TTC549 (cell line): Measurements from ENCODE around the gene HABP4.
"Not testable (repeated sequence)": the region's sequence is repeated elsewhere in the genome, so short reads cannot be mapped to it uniquely, and the experiment has no call there.

Experiments
- FAIRE-seq: peaks from 2 replicates; lab custom pipeline; 2012; peaks lifted over from hg19 to GRCh38; lab: Jason Lieb, UNC

The HABP4 gene

DNA sequence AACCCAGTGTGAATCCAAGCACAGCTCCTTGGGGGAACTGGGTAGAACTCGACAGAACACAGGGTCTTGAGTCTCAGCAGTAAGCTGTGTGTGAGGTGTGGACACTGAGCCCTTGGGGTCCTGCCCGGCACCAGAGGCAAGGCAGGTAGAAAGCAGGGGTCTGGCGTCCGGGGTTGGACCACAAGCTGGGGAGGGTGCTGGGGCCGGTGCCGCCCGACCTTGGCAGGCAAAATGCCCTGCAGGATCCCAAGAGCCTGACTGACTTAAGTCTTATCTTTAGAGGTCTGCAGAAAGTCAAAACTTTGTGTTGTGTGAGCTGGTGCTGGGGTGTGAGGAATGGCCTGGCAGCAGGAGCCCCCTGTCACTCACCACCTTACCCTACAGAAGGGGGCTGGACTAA is 49.3 kb downstream of the HABP4 start:
- no peak for FAIRE-seq

DNA sequence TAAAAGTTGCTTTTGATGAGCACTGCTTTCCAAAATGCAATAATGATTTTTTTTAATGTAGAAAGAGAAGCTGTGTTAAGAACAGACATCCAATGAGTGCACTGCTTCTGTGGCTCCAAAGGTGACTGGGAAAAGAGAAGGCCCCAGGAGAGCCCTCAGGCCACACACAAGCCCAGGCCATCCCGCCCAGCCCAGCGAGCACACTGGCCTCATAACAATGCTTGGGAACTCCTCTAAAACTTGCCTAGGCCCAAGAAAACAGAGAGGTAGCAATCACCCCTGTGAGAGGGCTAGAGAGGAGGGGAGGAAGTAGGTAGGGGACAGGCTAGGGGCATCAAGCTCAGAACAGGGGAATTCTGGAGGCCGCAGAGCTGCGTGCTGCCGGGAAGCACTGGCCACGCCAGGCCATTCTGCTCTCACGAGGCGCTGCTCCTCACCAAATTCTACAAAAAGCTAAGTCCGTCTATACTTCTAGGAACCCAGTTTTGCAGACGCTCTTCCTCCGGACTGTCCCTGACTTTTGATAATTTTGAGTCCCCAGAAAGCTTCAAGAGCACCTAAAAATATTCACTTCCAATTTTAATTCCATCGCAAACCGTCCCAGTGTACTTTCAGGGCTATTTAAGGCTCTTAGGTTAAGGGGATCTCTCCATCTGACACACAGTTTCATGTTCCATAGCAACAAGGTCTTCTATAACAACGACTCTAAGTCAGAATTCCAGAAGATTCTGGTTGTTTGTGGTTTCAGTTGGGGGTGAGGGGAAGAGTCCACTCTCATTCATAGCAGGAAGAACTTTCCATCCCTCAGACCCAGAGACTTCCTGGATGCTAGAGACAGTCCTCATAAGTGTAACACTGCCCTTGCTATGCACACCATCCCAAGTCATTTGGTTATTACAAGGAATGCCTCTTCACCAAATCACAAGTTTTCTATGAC is 51.0 kb downstream of the HABP4 start:
- no peak for FAIRE-seq

DNA sequence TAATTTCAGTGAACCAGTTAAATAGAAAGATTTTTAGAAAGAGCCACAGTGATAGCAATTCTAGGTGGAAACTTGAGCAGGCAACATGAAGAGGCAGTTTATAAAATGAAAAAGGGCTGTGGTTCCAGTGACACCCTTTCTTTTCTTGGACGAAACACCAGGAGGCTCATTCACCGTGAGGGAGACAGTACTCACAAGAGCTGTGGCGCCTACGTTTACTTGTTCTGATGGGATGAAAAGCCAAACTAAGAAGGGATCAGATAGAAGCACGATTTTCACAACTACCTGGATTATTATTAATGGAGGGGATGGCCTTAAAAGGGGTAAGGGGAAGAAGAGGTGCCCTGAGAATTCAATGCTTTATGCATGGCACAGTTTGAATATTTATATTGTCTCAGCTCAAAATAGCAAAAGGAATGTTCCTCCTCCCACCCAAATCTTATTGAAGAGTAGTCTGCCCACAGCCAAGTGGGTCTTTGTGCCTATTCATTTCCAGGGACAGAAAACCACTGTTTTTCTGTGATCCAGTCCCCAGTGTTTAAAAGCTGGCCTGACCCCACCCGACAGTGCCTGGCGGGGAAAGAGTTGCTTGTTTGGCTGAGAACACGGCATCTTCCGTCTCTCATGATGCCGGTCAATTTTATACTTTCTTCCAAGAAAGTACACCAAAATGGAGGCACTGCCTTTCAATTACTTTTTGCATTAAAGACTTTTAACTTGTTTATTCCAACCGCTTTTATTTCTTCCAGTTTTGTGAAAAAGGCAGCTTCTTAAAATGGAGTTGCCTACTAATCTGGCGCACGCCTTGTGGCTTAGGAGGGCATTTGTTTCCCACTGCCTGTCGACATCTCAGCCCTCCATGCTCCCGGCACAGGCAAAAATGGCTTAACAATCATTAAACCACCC is 51.9 kb downstream of the HABP4 start:
- no peak for FAIRE-seq

DNA sequence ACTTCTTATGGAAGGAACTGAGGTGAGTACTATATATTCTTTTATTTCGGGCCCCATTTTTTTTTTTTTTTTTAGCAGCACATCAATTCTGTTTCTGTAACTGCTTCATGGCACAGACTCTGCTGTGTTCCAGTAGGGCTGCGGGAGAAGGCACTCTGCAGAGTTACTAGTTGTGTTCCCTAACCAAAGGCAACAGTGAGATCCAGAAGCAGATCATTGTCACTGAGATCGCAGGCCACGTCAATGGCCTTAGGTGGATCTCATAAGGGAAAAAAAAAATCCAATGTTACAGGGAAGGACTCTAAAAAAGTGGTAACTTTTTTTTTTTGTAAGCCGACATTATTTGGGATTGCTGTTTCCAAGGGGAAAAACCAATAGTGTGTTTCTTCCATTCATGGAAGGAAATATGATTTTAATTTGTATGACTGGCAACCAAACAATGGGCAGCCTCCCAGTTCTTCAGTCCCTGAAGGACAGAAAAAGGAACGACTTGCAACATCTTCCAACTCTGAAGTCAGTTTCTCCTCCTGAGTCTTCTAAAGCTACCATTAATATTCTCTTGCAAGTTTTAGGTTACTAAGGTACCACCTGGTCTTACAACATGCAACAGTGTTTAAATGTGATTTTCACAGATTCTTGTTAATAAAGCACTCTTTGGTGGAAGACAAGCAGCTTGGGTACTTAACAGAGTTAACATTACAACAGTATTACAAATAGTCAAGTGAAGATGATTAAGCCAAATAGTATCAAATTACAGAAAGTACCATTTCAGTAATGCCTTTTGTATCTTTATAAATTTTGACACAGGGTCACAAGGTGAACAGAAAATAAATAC is 52.8 kb downstream of the HABP4 start:
- FAIRE-seq: no peak

DNA sequence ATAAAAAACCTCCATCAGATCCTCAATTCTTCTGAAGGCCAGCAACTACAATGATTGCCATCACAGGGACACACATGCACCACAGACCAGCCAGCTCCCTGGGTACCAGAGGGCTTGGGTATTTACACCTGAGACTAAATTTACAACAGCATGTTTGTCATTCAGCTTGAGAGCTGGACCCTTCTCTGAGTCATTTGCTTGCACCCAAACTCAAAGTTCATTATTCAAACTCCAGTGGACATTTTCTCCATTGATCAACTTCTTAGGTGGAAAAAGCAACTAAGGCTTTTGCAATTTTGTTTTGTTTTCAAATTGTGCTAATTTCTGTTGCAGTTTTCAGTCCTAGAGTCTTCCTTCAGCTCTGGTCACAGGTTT is 53.4 kb downstream of the HABP4 start:
- not testable (repeated sequence) for FAIRE-seq

DNA sequence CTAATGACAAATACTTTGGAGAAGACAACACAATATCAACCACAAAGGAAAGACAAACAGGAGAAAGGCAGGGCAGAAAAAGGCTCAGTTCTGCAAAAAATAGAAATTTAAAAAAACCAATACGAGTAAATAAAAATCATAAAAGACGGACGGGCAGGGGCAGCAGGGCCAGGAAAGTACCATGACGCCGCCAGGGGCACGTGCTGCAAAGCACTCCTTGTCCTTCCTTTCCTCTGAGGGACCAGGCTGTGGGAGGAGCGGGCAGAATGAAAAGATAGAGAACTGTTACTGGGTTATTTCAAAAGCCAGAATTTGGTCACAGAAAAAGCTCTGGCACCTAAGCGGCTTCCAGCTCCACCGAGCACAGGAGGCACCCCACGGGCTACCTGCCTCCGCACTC is 53.9 kb downstream of the HABP4 start:
- FAIRE-seq: no peak

DNA sequence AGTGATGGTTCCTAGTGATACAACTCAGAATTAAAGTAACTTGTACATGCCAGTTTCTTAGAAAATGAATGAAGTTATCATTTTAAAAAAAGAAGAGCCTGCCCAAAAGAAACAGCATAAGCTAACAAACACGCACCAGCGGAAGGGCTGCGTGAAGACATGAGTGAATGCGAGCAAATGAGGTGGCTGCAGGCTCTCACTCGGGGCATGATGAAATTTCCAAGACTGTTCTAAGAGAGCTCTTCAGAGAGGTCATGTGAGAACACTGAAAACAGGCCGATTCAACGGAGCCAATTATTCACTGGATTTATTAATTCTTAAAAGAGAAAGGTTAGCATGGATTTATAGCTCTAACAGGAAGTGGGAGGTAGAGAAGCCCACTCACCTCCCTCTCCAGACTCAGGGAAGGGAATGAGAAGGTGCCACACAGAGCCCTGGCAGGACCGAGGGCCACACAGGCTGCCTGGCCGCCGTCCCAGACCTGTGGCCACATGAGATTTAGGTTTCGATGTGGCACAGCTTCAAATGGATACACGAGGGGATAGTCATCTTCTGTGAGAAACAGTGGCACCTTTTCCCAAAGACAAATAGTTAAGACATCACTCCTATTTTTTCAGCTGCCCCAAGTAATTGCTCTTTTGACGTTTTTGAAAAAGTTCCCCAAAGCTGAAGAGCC is 55.5 kb downstream of the HABP4 start:
- no peak for FAIRE-seq

DNA sequence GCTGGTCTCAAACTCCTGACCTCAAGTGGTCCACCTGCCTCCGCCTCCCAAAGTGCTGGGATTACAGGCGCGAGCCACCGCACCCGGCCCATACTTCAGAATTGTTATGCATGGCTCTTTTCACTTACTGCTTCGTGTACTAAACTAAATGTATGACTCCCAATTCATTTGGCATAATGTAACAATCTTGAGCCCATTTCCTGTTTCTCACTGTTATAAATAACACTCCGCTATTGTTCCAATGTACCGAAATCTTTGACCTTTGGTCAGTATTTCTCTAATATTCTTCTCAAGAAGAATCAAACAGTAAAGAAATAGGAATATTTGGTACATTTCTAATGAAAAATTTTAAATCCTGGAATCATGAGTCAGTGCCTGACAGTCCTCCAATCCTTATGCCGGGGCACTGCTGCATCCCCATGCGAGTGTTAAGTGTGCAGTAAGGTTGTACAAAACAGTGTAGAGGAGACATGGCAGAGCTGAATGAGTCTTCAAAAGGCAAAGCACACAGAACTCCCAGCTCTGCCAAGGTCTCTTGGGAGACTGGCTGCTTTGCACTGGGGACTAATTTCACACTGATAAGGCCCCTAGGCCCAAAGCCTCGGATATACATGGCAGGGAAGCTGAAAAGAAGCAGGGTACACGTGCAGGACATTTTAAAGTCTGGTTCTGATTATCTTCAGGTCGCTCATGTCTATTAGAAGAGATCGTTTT is 58.4 kb downstream of the HABP4 start:
- no peak for FAIRE-seq

DNA sequence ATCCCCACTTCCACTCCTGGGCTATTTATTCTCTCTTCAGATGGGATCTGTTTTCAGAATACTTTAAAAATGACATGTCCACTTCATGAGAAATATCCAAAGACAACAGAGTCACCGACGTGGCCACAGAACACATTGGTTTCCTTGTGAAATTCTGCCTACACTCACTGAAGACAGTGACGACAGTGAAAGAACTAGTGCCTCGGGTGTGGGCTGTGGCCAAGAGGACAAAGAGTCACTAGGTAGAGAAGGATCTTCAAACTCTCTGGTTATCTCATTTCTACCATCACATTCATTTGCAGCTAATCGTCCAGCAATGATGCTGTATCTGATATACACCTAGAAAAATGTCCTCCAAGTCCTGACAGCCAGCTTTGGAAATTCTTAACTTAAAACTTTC is 59.1 kb downstream of the HABP4 start:
- no peak for FAIRE-seq

DNA sequence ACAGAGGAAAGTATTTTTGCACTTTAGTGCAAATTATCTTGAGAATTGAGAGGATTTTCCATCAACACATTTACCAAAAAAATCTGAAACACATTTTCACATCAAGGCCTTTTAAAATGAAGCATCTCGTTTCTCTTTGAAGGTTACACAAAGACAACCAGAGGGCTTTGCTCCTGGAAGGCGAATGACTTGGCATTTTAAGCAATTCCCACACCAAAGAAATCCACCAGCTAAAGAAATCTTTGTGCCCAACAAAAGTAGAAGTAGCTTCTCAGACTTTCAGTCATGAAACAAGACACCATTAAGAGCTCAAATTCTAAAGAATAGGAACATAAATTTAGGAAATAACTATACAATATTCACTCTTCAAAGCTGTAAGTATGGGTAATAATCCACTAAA is 59.9 kb downstream of the HABP4 start:
- no peak for FAIRE-seq

DNA sequence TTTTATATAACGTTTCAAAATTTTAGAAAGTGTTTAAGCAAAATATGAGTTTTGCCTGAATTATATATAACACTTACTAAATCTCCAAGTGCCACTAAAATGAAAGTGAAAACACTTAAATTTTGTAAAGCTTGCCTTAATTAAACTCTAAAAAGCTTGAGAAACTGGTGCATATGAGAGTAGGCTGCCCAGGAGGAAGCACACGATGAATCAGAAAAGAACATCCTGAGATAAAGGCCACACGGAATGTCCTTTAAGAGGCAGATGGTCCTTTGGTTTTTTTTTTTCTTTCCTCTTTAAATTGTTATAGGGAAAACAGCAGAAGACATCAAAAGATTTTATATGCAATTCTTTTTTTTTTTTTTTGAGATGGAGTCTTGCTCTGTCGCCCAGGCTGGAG is 60.3 kb downstream of the HABP4 start:
- no peak for FAIRE-seq

DNA sequence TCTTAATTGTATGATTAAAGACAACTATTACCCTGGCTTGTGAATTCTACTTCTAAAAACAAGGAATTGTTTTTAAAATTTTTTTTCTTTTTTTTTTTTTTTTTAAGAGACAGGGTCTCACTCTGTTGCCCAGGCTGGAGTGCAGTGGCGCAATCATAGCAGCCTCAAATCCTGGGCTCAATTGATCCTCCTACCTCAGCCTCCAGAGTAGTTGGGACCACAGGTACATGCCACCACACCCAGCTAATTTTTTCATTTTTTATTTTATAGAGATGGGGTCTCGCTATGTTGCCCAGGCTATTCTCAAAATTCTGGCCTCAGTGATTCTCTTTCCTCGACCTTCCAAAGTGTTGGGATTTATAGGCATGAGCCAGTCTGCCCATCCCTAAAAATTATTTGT is 62.3 kb downstream of the HABP4 start:
- no peak for FAIRE-seq

DNA sequence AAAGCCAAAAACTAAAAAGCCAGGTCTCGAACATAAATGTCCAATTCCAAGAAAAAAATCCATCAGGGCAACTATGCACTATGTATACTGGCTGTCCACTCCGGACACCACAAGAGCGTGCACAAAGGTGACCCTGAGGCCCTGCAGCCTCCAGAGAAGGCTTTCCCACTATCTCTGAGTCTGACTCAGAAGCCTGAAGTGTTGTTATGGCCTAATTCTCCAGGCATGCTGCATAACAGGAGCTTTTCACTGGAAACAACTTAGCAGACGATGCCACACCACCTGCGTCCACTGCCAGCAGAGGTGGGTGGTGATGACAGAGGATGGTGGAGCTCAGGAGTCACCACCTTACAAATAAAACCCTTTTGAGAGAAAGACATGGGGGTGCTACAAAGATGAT is 63.7 kb downstream of the HABP4 start:
- FAIRE-seq: no peak

DNA sequence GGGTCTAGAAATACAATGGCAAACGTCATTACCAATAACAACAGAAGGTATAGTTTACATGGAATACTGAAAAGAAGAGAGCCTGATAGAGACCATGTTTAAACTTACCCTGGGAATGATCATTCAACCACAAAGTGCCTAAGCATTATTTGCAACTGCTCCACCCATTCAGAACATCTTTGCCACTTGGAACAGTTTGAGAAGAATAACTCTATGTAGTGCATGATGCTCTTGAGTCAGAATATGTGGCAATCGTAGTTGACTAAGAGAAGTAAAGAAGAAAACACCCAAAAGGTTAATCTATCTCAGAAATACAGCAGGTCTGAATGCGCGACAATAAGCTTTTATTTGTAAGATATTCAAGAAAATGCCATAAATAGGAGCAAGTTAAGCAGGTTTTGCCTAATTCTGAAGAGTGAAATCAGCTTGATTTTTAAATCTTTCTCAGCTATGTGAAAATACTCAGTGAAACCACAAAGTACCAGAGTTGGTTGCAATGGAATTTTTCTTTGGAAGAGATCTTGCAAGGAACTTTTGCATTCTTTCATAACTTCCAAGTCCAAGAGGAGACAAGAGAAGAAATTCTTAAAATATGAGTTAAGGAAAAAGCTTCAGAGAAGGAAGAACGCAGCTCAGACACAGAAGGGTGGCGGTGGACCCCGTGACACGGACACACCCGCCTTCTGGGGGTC is 64.3 kb downstream of the HABP4 start:
- no peak for FAIRE-seq

DNA sequence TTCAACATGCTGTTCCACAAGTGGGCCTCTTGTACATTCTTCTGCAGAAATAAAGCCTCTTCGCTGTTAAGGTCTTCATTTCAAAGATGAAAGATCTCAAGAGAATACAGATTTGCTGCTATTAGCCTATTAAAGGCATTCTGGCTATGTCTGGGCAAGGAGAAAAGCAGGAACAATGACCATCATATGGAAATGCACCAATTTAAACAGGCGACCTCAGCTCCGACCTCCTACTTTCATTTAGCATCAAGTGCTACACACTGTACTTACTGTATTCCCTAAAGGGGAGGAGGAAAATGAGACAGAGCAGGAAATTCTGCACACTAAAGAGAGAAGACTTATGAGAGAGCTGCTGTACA is 64.8 kb downstream of the HABP4 start:
- no peak for FAIRE-seq

DNA sequence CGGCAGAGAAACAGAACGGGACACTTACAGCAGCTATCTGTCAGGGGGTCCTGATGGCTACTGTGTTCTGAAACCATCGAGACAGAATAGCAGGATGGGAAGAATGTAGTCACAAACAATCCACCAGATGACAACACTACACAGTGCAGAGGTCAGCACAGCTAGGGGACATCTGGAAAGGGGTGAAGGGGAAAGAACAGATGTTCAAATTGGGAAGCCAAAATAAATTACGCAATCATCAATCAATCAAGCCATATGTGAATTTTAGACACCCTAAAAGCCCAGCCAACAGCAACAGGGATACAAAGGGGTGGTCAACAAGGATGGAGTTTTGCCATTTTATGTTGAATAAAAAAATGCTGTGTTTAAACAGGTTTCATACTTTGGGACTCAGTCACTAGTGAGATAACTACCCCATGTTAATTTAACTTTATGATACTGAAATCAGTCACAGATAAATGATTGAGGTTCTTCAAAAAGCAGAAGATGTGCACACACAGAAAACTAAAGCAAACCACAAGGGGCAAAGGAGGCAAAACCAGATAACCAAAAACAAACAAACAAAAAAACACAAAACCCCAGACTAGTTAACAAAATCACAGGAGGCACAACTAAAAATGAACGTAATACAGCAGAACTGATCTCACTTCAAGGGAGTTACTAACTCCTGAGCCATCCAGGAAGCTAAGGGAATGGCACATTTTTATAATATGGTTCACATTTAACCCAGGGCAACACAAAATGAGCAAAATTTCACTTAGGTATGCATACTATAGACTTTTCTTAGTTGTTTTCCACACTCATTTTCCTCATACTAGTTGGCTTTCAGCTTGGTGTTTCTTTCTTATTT is 65.9 kb downstream of the HABP4 start:
- no peak for FAIRE-seq

DNA sequence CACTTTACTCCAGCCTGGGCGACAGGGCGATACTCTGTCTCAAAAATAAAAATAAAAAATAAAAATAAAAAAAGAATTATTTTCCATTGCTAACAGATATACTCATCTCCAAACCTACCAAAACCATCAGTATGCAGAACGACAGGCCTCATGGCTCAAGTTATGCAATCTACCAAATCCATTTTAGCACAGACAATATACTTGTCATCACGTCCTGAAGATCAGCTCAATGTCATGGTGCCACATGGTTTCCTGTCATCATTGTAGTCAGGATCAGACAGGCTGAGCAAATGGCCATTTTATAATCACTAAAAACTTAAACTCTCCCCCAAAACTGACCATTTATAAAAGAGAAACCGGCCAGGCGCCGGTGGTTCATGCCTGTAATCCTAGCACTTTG is 69.1 kb downstream of the HABP4 start:
- FAIRE-seq: no peak

DNA sequence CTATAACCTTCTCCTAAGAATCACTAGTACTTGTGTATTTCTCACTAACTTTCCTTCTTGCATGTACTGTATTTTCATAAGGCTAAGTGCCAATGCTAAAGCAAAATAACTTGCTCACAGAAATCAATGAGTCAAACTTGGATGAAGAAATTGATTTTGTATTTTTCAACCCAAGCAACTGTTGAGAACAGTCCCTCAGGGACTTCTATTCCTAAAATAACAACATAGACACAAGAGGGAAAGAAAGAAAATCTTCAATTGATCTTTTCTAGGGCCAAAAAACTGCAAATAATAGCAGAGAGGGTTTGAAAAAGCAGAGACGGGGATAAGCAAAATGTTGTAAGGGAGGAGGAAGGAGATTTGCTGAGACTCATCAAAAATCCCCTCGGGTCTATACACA is 69.8 kb downstream of the HABP4 start:
- FAIRE-seq: no peak

DNA sequence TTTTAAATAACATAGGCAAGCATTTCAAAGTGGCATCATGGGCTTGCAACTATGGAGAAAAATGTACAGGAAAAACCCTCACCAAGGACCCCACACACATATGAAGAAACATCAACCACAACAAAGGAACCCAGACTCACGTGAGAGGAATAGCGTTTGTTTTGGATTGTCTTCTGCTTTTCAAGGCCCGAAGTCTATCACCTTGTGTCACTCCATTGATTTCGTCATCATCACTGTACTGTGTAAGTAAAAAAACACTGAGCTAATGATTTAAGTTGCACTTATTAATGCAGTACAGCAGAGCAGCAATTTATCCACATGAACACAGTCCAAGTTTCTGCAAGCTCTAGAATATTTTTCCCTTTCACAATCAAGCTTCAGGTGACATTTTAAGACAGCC is 72.4 kb downstream of the HABP4 start:
- FAIRE-seq: no peak

DNA sequence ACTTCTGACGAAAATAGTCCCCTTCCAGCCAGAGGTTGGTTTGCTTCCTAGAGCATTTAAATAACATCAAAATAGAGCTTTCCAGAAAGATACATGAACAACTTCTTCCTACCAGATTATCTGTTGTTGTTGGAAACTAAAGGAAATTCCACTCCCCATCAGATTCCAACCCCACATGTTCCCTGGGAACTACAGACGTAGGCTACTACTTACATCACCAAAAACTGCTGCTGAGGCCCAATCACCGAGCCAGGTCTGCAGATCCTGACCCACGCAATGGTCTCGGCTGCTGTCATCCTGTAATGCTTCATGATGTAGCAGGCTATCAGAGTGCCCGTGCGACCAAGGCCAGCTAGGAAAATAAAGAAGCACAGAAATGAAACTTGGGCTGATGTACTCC is 73.4 kb downstream of the HABP4 start:
- no peak for FAIRE-seq
